Measurements from ENCODE around the gene DNAJB6. TPM values are rescaled to one million over a fixed set of nuclear protein-coding genes. Genes with fewer than 3 reads are reported as not detected.

Gene DNAJB6
- total RNA-seq, 1 experiment from 2014 or later, result 108 TPM

- ChIA-PET CTCF (no interaction called here), POLR2A (no interaction called here)
- Mint-ChIP-seq H3K4me3 (ENCODE audit: unreplicated experiment) (no peak overlapping the region), H3K36me3 (ENCODE audit: insufficient read depth, unreplicated experiment) (no peaks in the 10 kb centered on the region), H3K27ac (ENCODE audit: unreplicated experiment) (no peak overlapping the region), H3K27me3 (ENCODE audit: insufficient read depth, unreplicated experiment) (no peaks in the 10 kb centered on the region), H3K4me1 (ENCODE audit: low read depth, unreplicated experiment) (peaks cover 7% of the 10 kb centered on the region), H3K9me3 (ENCODE audit: unreplicated experiment) (no peaks in the 10 kb centered on the region)
- TF ChIP-seq CTCF (IDR thresholded peaks at IDR 0.05; ENCODE audit: insufficient read depth in 1 of 2, low read depth in 1 of 2, low read length in 1 of 2, severe bottlenecking in 1 of 2, unreplicated experiment in 1 of 2), result no peak
- intact Hi-C loops (cut with micrococcal nuclease; ENCODE audit: unreplicated experiment), result no loop called here
- no TSS peak for BruUV-seq (replicated peaks)
- no peaks in the 10 kb centered on the region for H3K27me3 ChIP-seq (replicated peaks; ENCODE audit: control insufficient read depth, insufficient read depth, low read length)
- no peaks in the 10 kb centered on the region for H3K36me3 ChIP-seq (ENCODE audit: control insufficient read depth, insufficient read depth, low read length)
- no peak overlapping the region for H3K4me3 ChIP-seq (ENCODE audit: low read depth, low read length)
- H3K9me3 ChIP-seq, result no peaks in the 10 kb centered on the region
- DNase-seq, result no peak
- H3K4me1 ChIP-seq, result peaks cover 12% of the 10 kb centered on the region
Observed at GRCh38 chr7:157292770-157293412, 43.9 kb upstream of the DNAJB6 start.

DNA sequence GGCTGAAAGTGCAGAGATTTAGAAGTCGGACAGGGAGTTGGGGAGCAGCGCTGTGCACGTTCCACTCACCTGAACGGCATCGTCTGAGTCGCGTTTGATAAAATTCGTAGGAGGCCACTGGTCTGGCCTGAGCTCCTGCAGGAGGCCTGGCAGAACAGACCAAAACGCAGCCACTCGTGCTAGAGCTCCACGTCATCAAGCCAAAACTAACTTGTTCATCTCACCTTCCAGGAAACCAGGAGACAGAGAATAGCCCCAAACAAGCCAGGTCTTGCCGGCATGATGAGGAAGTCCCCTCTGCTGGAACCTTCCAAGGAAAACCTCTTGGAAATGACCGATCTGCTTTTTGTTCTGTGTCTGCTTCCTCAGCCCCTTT, 43.4 kb upstream of the DNAJB6 start:
- no peak overlapping the region for H3K4me3 Mint-ChIP-seq (ENCODE audit: unreplicated experiment)
- ChIA-PET POLR2A (no interaction called here), CTCF (no interaction called here)
- intact Hi-C loops (cut with micrococcal nuclease; ENCODE audit: unreplicated experiment), result no loop called here
- TF ChIP-seq CTCF (IDR thresholded peaks at IDR 0.05; ENCODE audit: insufficient read depth in 1 of 2, low read depth in 1 of 2, low read length in 1 of 2, severe bottlenecking in 1 of 2, unreplicated experiment in 1 of 2), result no peak
- H3K4me1 ChIP-seq, result peaks cover 12% of the 10 kb centered on the region
- H3K36me3 Mint-ChIP-seq (ENCODE audit: insufficient read depth, unreplicated experiment), result no peaks in the 10 kb centered on the region
- H3K4me3 ChIP-seq (ENCODE audit: low read depth, low read length), result no peak overlapping the region
- no peaks in the 10 kb centered on the region for H3K27me3 ChIP-seq (replicated peaks; ENCODE audit: control insufficient read depth, insufficient read depth, low read length)
- H3K9me3 ChIP-seq, result no peaks in the 10 kb centered on the region
- H3K9me3 Mint-ChIP-seq (ENCODE audit: unreplicated experiment), result no peaks in the 10 kb centered on the region
- H3K4me1 Mint-ChIP-seq (ENCODE audit: low read depth, unreplicated experiment), result peaks cover 7% of the 10 kb centered on the region
- no peaks in the 10 kb centered on the region for H3K27me3 Mint-ChIP-seq (ENCODE audit: insufficient read depth, unreplicated experiment)
- DNase-seq, result no peak
- no peak overlapping the region for H3K27ac Mint-ChIP-seq (ENCODE audit: unreplicated experiment)
- no TSS peak for BruUV-seq (replicated peaks)
- no peaks in the 10 kb centered on the region for H3K36me3 ChIP-seq (ENCODE audit: control insufficient read depth, insufficient read depth, low read length)

DNA sequence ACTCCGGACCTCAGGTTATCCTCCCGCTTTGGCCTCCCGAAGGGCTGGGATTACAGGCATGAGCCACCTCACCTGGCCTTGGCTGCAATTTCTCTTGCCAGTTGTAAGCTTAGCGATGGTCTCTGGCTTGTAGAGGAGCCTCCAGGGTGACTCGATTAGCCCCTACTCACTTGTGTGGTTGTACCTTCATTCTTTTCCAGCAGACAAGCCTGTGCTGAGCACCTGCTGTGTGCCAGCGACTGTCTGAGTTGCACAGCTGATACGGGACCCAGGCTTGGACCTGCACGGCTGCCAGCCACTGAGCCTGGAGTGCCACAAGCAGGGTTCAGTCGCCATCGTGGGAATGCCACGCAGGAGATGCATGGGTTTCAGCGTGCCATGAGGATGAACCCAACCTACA, 42.0 kb upstream of the DNAJB6 start:
- POLR2A ChIA-PET, result no interaction called here
- CTCF ChIA-PET, result no interaction called here
- DNase-seq, result no peak
- Histone ChIP-seq H3K9me3 (no peaks in the 10 kb centered on the region), H3K27me3 (replicated peaks; ENCODE audit: control insufficient read depth, insufficient read depth, low read length) (no peaks in the 10 kb centered on the region), H3K36me3 (ENCODE audit: control insufficient read depth, insufficient read depth, low read length) (no peaks in the 10 kb centered on the region), H3K4me1 (peaks cover 2% of the 10 kb centered on the region), H3K4me3 (ENCODE audit: low read depth, low read length) (no peak overlapping the region)
- Mint-ChIP-seq H3K4me3 (ENCODE audit: unreplicated experiment) (no peak overlapping the region), H3K4me1 (ENCODE audit: low read depth, unreplicated experiment) (peaks cover 16% of the 10 kb centered on the region), H3K36me3 (ENCODE audit: insufficient read depth, unreplicated experiment) (no peaks in the 10 kb centered on the region), H3K9me3 (ENCODE audit: unreplicated experiment) (peaks cover 10% of the 10 kb centered on the region), H3K27ac (ENCODE audit: unreplicated experiment) (no peak overlapping the region), H3K27me3 (ENCODE audit: insufficient read depth, unreplicated experiment) (no peaks in the 10 kb centered on the region)
- TF ChIP-seq CTCF (IDR thresholded peaks at IDR 0.05; ENCODE audit: insufficient read depth in 1 of 2, low read depth in 1 of 2, low read length in 1 of 2, severe bottlenecking in 1 of 2, unreplicated experiment in 1 of 2), result no peak
- intact Hi-C loops (cut with micrococcal nuclease; ENCODE audit: unreplicated experiment), result no loop called here
- BruUV-seq (replicated peaks), result no TSS peak

All from Caco-2 (cell line).